HL-60 (cell line): ENCODE data around the gene BAHCC1.

Source experiments
- DNase-seq, 2 experiments: peaks; one replicate each; pipeline ENCODE4 v3.0.0-alpha.2; 2010 to 2020; ENCODE audit warnings: low read depth in 1 of 2, low spot score in 1 of 2
- H3K27ac ChIP-seq: fragments of 250-450 bp; sonication (Bioruptor Pico); replicated peaks from 2 replicates; pipeline ENCODE4 v1.5.1; 2020; ENCODE audit warnings: mild to moderate bottlenecking, moderate library complexity
- H3K27me3 ChIP-seq: fragments of 250-450 bp; sonication (Bioruptor Pico); 2 replicates; pipeline ENCODE4 v1.5.1; 2021; ENCODE audit warnings: mild to moderate bottlenecking, moderate library complexity; ENCODE audit not compliant: insufficient read depth, poor library complexity, severe bottlenecking
- H3K4me3 ChIP-seq: replicated peaks from 2 replicates; pipeline ENCODE4 v1.5.1; 2011; ENCODE audit warnings: mild to moderate bottlenecking, control low read depth, low read length; ENCODE audit not compliant: insufficient read depth
- CTCF ChIP-seq: IDR thresholded peaks from one replicate; pipeline ENCODE4 v1.5.1; 2011; ENCODE audit warnings: low read length, control low read depth, inconsistent platforms; ENCODE audit not compliant: insufficient read depth
- GABPA ChIP-seq: IDR thresholded peaks from 2 replicates; pipeline ENCODE4 v1.6.1; 2012; ENCODE audit warnings: low read depth
- POLR2AphosphoS5 ChIP-seq: IDR thresholded peaks from 2 replicates; pipeline ENCODE4 v1.6.1; 2012; ENCODE audit warnings: low read depth
- REST ChIP-seq: IDR thresholded peaks from 2 replicates; pipeline ENCODE4 v1.6.1; 2012; ENCODE audit warnings: low read depth; ENCODE audit not compliant: insufficient replicate concordance
- SPI1 ChIP-seq: IDR thresholded peaks from 2 replicates; pipeline ENCODE4 v1.6.1; 2012; ENCODE audit warnings: low read depth, mild to moderate bottlenecking, borderline replicate concordance

The BAHCC1 gene

GRCh38 chr17:81482673-81483072 lies 87.4 kb downstream of the BAHCC1 start:
- no peak for DNase-seq
- Histone ChIP-seq H3K27ac (no peak overlapping the region), H3K27me3 (no peaks in the 10 kb centered on the region), H3K4me3 (no peak overlapping the region)
- TF ChIP-seq CTCF, result no peak
- no peak for TF ChIP-seq SPI1
- no peak for TF ChIP-seq GABPA
- TF ChIP-seq POLR2AphosphoS5, result no peak
- TF ChIP-seq REST, result no peak

GRCh38 chr17:81483085-81483861 lies 88.0 kb downstream of the BAHCC1 start:
- H3K4me3 ChIP-seq, result no peak overlapping the region; the same call in 1 of the 2 replicates
- TF ChIP-seq GABPA (no peak), CTCF (no peak), REST (no peak), SPI1 (no peak), POLR2AphosphoS5 (peak; percentile 40; the same call in 1 of the 2 replicates)
- peak in 1 of 2 experiments; percentile 53 for DNase-seq
- H3K27me3 ChIP-seq, result no peaks in the 10 kb centered on the region
- H3K27ac ChIP-seq, result no peak overlapping the region

GRCh38 chr17:81483862-81484194 lies 88.6 kb downstream of the BAHCC1 start:
- Histone ChIP-seq H3K4me3 (peak overlapping the region; percentile 26), H3K27me3 (no peaks in the 10 kb centered on the region), H3K27ac (no peak overlapping the region)
- no peak for DNase-seq
- TF ChIP-seq SPI1, result no peak
- TF ChIP-seq GABPA, result no peak
- TF ChIP-seq CTCF, result no peak
- TF ChIP-seq REST, result no peak
- no peak for TF ChIP-seq POLR2AphosphoS5
